SKM-1 (cell line): ENCODE data around the gene PMEPA1.
A peak's percentile ranks its signal among the peaks of the same experiment; 100 is the strongest.

Experiments
- DNase-seq: peaks from one replicate; lab custom pipeline; 2025; ENCODE audit not compliant: unreplicated experiment; lab: John Stamatoyannopoulos, UW

The PMEPA1 gene

DNA sequence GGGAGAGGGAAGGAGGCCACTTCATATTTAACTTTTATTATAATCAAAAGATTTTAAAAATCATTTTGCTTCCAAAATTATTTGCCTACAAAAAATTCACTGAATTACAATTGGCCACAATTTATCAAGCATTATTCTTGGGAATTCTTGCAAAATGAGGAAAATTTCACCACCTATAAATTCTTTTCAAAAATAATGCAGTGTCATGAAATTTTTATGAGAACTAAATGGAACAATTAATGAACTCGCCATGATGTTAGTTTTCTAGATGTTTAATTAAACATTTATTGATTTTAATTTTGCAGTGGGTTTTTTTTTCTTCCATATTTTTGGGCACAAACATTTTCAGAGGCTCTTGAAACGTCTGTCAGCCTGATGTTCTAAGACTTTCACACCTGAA is 83.8 kb downstream of the PMEPA1 start:
- no peak for DNase-seq

DNA sequence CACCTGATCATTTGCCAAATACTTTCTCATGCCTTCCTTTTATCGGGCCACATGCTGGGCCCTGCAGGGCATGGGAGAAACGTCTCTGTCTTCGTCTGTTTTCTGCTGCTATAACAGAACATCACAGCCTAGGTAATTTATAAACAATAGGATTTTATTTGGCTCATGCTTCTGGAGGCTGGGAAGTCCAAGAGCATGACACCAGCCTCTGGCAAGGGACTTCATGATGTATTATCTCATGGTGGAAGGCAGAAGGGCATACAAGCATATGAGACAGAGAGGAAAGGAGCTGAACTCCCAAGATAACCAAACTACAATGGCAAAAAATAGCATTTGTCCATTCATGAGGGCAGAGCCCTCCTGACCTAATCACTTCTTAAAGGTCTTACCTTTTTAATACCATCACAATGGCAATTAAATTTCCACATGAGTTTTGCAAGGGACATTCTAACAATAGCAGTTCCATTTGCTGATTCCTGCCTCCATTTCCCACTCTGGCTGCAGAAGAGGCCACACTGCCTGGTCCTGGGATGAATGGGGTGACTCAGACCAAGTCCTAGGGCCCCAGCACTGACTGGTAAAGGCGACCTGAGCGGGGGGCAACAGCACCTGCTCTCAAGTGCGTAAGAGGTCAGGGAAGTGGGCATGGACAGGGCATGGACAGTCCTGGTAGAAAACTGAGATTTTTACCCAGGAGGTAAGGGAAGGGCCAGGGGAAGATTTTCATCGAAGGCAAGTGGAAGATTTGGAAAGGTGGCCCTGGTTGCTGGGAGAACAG is 84.4 kb downstream of the PMEPA1 start:
- DNase-seq, result no peak

- no peak for DNase-seq
Measured at GRCh38 chr20:57624124-57624523, 85.7 kb downstream of the PMEPA1 start.

DNA sequence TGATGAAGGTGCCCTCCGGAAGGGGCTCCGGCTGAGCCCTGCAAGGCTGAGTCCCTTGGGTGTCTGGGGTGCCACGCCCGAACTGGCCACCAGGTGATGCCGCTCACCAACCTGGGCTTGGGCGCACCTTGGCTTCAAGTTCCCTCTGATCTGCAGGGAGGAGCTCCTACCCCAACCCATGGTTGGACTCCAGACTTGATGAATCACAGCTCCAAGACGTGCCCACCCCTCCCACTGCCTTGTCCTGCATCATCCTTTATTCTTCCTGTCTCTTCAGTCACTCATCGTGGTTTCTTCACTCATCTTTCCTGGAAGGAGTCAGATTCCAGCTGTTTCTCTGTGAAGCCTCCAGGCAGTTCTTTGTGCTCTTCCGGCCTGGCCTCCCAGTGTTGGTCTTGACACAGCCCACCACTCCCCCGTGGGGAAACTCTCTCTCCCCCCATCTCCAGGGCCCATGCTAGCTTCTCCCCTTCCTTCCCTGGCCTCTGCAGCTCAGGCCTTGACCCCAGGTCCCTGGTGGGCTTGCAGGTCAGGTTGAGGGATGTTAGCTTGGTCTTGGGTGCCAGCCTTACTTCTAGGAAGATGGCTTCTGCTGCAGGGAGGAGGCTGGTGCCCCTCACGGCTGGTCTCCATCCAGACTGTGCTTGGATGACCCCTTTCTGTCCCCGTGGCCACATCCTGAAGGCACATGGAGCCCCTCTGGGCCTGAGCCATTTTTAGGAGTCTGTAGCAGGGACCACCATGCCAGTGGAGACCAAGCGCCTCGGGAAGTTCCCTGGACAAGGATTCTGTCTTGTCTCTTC is 87.0 kb downstream of the PMEPA1 start:
- DNase-seq, result peak; percentile 1

DNA sequence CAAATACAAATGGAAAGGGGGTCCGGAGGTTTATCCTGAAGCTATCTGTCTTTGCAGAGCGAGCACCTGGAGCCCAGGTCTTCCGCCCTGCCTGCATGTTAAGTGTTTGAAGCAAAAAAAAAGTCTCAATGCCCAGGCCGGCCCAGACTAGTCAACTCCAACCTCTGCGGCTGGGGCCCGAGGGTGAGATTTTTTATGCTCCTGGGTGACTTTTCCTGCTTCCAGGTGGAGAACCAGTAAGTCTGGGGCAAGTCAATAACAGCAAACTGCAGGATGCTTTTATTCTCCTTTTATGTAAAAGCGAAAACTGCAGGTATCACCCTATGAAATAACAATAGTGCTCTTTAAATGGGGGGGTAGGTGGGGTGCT is 87.6 kb downstream of the PMEPA1 start:
- no peak for DNase-seq

DNA sequence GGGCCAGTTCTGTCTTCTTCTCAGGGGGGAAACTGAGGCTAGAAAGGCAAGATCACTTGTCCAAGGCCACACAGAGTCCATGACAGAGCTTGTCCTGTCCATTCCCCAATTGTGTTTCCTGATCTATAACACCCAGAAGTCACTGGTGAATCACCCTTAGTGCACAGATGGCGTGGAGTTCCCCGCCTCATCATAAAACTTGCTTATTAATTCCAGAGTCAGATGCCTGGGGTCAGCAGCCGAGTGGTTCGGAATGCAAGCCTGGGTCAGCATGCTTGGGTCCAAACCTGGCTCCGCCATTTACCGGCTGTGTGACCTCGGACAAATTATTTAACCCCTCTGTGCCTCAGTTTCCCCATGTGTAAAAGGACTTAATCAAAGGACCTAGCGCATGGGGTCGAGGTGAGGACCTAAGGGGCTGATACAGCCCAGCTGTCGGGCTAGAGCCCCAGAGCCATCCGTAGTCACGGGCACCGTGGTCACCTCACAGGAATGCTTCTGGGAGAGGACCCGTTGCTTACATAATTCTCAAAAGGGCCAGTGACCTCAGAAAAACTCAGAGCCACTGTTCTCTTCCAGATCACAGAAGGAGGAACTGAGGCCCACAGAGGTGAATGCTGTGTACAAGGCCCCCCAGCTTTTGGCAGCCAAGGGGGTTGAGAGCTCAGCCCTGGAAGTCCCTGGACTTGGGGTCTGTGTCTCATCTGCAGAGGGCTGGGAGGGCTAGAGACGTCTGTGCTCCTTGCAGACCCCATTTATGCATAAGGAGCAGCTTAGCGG is 88.2 kb downstream of the PMEPA1 start:
- DNase-seq, result no peak

GRCh38 chr20:57620999-57621398 is 88.8 kb downstream of the PMEPA1 start:
- no peak for DNase-seq

- DNase-seq, result no peak
Measured at GRCh38 chr20:57620274-57620990, 89.4 kb downstream of the PMEPA1 start, which contains the start of gene ZBP1. Gene ZBP1, minus strand, starts transcription at chr20:57620426. Its CDS starts 131 bp downstream, at chr20:57620295.

DNA sequence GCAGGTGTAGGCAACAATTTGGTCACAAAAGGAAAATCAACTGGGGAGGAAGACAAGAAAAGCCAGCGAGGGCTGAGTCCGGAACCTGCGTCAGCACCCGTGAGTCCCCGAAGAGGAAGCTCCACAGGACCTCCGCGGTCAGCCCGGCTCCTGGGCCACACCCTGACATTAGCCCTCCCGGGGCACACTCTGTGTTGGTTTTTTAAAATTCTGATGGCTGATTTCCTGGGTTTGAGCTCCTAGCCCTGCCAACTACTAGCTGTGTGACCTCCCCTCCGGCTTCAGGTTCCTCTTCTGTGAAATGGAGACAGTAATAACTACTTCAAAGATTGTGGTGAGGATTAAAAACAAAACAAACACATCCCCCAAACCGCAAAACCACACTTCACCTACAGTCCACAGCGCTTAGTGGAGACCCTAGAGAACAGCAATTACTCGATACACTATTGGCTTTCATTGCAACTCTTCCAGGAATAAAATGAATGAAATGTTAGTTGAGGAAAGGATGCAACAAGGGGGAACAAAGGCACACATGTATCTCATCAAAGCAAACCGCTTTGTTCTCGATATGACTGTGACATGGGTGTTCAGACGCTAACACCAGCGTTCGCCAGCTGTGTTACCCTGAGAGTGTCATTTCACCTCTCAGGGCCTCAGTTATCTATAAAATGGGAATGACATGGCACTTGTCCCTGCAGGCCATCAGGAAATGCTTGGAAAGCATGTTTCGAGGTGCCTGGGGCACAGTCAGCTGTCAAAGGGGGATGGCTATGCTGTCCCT is 90.6 kb downstream of the PMEPA1 start:
- DNase-seq, result no peak

DNA sequence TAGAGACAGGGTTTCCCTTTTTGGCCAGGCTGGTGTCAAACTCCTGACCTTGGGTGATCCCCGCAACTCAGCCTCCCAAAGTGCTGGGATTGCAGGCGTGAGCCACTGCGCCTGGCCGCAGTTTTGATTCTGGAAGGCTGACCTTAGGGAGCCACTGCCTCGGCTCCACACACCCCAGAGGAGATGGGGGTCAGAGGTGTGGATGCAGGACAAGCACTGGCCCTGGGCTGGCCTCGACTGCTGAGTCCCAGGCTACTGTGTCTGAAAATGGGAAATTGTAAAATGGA is 91.1 kb downstream of the PMEPA1 start:
- no peak for DNase-seq

DNA sequence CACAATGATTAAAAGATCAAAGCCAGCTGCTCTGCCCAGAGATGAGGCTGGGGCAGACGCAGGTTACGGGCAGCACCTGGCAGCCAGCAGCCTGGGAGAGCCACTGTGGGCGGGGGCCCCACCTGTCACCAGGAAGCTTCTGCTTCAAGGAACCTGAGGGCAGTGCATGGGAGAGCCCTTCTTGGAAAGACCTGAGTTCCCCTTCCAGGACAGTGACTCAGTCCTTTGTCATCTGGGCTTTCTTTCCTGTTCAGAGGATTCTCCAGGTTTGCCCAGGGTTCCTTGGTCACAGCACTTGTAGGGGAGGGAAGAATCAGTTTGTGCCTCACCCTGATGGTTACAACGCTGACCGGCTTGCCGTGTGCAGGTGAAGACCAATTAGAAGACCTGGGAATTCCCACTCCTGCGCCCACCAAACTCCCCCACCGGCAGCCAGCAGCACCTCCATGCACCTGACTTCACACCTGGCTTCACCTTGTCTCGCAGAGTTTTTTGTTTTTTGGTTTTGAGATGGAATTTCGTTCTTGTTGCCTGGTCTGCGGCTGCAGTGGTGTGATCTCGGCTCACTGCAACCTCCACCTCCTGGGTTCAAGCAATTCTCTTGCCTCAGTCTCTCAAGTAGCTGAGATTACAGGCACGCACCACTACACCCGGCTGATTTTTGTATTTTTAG is 91.6 kb downstream of the PMEPA1 start:
- DNase-seq, result no peak

GRCh38 chr20:57617079-57617795 is 92.6 kb downstream of the PMEPA1 start:
- no peak for DNase-seq

GRCh38 chr20:57616143-57616951 is 93.5 kb downstream of the PMEPA1 start:
- no peak for DNase-seq

GRCh38 chr20:57615445-57615811 is 94.4 kb downstream of the PMEPA1 start:
- DNase-seq, result no peak

DNA sequence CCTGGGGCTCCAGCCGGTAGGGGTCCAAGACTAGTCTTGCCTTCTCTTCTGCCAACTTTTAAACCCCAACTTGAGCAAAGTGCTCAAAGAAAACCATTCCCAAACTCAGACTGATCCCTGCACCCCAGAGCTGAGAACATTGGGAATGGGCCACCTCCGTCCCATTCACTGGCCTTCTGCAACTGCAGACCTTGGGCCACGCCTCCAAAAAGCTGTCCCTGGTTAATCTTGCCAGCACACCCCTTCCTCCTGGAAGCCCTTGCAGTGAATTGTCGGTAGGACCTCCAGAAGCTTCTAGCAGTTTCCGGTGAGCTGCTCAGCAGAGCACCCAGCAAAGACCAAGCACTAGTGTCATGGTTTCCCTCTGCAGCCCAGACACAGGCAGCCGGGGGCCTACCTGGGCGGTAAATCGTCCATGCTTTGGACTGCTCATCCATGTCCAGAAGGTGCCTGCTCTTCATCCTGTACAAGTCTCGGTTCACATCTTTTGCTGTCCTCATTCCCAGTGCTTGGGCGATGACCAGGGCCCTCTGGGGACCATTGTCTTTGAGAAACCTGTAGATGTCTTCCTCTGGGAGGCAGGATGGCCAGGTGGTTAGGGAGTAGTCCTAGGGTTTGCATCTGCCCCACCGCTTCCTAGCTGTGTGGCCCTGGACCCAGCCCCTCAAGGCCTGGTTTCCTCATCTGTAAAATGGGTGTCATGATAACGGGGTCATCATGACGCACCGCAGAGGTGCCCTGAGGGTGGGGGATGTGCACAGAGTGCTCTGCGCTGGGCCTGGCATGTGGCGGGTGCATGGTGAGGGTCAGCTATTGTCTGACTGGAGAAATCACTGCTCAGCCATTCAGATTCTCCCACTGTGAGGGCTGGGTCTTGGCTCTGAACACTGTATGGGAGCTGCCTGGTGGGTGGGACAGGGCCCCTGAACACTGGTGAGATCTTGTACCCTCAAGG is 95.0 kb downstream of the PMEPA1 start:
- DNase-seq, result no peak

DNA sequence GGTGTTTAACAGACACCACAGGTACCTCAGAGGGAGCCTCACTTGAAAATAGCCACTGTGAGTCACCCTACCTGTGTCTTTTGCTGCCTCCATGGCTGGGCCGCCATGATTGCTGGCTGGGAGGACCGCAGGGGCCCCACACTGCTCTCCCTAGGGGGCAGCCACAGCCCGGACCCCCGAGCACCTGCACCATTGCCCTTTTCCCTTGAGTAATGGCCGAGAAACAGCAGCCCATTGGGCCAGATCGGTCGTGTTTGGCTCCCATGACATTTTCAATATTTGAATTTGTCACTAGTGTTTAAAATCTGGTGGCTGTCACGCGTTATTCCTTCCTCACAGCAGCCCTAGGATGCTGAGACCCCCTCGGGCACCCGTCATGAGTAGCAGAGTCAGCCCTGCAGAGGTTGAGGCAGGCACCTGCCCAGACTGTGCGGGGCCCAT is 96.3 kb downstream of the PMEPA1 start:
- no peak for DNase-seq

GRCh38 chr20:57612916-57613315 is 96.9 kb downstream of the PMEPA1 start:
- DNase-seq, result no peak
